ENCODE data around the gene SMAGP.

DNA sequence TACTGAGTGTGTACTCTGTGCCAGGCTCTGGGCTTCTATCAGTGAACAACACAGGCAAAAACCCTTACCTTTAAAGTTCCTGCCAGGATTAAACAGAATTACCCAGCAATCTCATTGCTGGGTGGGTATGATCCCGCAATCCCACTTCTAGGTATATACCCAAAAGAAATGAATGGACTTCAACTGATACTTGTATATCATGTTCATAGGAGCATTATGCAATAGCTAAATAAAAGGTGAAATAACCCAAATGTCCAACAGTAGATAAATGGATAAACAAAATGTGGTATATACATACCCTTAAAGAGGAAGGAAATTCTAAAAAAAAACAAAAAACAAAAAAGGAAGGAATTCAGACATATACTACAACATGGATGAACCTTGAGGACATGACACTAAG is 16.9 kb downstream of the SMAGP start:
- TF ChIP-seq, protein P1, sequence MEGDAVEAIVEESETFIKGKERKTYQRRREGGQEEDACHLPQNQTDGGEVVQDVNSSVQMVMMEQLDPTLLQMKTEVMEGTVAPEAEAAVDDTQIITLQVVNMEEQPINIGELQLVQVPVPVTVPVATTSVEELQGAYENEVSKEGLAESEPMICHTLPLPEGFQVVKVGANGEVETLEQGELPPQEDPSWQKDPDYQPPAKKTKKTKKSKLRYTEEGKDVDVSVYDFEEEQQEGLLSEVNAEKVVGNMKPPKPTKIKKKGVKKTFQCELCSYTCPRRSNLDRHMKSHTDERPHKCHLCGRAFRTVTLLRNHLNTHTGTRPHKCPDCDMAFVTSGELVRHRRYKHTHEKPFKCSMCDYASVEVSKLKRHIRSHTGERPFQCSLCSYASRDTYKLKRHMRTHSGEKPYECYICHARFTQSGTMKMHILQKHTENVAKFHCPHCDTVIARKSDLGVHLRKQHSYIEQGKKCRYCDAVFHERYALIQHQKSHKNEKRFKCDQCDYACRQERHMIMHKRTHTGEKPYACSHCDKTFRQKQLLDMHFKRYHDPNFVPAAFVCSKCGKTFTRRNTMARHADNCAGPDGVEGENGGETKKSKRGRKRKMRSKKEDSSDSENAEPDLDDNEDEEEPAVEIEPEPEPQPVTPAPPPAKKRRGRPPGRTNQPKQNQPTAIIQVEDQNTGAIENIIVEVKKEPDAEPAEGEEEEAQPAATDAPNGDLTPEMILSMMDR (CRISPR knock-in tag; IDR thresholded peaks at IDR 0.05) = no peak
- TF ChIP-seq EZH2 (conservative IDR thresholded peaks at IDR 0.05; ENCODE audit: low read depth, low read length) (no peak), TCF12 (IDR thresholded peaks at IDR 0.05) (no peak), TCF12 (CRISPR knock-in tag; IDR thresholded peaks at IDR 0.05) (no peak), HOXA5 (CRISPR knock-in tag; IDR thresholded peaks at IDR 0.05) (no peak), FOSL2 (CRISPR knock-in tag; IDR thresholded peaks at IDR 0.05) (no peak), NR3C1 (CRISPR knock-in tag; IDR thresholded peaks at IDR 0.05) (no peak)
- TF ChIP-seq, protein P2, sequence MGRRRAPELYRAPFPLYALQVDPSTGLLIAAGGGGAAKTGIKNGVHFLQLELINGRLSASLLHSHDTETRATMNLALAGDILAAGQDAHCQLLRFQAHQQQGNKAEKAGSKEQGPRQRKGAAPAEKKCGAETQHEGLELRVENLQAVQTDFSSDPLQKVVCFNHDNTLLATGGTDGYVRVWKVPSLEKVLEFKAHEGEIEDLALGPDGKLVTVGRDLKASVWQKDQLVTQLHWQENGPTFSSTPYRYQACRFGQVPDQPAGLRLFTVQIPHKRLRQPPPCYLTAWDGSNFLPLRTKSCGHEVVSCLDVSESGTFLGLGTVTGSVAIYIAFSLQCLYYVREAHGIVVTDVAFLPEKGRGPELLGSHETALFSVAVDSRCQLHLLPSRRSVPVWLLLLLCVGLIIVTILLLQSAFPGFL (CRISPR knock-in tag; IDR thresholded peaks at IDR 0.05) = no peak
- TF ChIP-seq, protein P3, sequence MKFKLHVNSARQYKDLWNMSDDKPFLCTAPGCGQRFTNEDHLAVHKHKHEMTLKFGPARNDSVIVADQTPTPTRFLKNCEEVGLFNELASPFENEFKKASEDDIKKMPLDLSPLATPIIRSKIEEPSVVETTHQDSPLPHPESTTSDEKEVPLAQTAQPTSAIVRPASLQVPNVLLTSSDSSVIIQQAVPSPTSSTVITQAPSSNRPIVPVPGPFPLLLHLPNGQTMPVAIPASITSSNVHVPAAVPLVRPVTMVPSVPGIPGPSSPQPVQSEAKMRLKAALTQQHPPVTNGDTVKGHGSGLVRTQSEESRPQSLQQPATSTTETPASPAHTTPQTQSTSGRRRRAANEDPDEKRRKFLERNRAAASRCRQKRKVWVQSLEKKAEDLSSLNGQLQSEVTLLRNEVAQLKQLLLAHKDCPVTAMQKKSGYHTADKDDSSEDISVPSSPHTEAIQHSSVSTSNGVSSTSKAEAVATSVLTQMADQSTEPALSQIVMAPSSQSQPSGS (CRISPR knock-in tag; IDR thresholded peaks at IDR 0.05) = no peak
- TF ChIP-seq, protein P4, sequence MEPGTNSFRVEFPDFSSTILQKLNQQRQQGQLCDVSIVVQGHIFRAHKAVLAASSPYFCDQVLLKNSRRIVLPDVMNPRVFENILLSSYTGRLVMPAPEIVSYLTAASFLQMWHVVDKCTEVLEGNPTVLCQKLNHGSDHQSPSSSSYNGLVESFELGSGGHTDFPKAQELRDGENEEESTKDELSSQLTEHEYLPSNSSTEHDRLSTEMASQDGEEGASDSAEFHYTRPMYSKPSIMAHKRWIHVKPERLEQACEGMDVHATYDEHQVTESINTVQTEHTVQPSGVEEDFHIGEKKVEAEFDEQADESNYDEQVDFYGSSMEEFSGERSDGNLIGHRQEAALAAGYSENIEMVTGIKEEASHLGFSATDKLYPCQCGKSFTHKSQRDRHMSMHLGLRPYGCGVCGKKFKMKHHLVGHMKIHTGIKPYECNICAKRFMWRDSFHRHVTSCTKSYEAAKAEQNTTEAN (CRISPR knock-in tag; conservative IDR thresholded peaks at IDR 0.05) = no peak
- TF ChIP-seq, protein P5, sequence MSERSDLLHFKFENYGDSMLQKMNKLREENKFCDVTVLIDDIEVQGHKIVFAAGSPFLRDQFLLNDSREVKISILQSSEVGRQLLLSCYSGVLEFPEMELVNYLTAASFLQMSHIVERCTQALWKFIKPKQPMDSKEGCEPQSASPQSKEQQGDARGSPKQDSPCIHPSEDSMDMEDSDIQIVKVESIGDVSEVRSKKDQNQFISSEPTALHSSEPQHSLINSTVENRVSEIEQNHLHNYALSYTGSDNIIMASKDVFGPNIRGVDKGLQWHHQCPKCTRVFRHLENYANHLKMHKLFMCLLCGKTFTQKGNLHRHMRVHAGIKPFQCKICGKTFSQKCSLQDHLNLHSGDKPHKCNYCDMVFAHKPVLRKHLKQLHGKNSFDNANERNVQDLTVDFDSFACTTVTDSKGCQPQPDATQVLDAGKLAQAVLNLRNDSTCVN (CRISPR knock-in tag; IDR thresholded peaks at IDR 0.05; ENCODE audit: borderline replicate concordance) = no peak
- TF ChIP-seq, protein P6, sequence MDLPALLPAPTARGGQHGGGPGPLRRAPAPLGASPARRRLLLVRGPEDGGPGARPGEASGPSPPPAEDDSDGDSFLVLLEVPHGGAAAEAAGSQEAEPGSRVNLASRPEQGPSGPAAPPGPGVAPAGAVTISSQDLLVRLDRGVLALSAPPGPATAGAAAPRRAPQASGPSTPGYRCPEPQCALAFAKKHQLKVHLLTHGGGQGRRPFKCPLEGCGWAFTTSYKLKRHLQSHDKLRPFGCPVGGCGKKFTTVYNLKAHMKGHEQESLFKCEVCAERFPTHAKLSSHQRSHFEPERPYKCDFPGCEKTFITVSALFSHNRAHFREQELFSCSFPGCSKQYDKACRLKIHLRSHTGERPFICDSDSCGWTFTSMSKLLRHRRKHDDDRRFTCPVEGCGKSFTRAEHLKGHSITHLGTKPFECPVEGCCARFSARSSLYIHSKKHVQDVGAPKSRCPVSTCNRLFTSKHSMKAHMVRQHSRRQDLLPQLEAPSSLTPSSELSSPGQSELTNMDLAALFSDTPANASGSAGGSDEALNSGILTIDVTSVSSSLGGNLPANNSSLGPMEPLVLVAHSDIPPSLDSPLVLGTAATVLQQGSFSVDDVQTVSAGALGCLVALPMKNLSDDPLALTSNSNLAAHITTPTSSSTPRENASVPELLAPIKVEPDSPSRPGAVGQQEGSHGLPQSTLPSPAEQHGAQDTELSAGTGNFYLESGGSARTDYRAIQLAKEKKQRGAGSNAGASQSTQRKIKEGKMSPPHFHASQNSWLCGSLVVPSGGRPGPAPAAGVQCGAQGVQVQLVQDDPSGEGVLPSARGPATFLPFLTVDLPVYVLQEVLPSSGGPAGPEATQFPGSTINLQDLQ (CRISPR knock-in tag; IDR thresholded peaks at IDR 0.05) = no peak

Measured in HepG2 (cell line).